HEK293 (cell line): ENCODE data around the gene TRAF5.

Source experiments
- CTCF ChIA-PET: fragments of 350-600 bp; formaldehyde crosslinking; extraction: SDS; loops from one replicate; lab custom pipeline; 2021; ENCODE audit warnings: antibody characterized with exemption; lab: Yijun Ruan, JAX
- POLR2A ChIA-PET: fragments of 300-600 bp; formaldehyde crosslinking; extraction: SDS; loops from one replicate; lab custom pipeline; 2020; ENCODE audit warnings: antibody characterized with exemption, inconsistent platforms; lab: Yijun Ruan, JAX
- H3K27ac ChIP-seq: fragments of 200-500 bp; sonication (Bioruptor generic); 2 replicates; pipeline ENCODE4 v1.5.1; 2014; ENCODE audit warnings: low read depth, low read length, control low read depth, inconsistent platforms; ENCODE audit errors: extremely low read depth
- H3K36me3 ChIP-seq, 2 experiments: fragments of 200-500 bp in 1 of 2; sonication (Bioruptor generic) in 1 of 2; 1 replicate in 1 of 2; 2 replicates in 1 of 2; pipeline ENCODE4 v1.5.1; 2014 to 2017; ENCODE audit warnings: inconsistent platforms in 2 of 2, low read length in 2 of 2; ENCODE audit not compliant: control insufficient read depth in 2 of 2, insufficient read depth in 1 of 2
- H3K4me1 ChIP-seq: fragments of 200-500 bp; sonication (Bioruptor generic); 2 replicates; pipeline ENCODE4 v1.5.1; 2014; ENCODE audit warnings: mild to moderate bottlenecking, low read length, inconsistent platforms; ENCODE audit not compliant: control insufficient read depth, insufficient read depth
- H3K4me3 ChIP-seq: 2 replicates; pipeline ENCODE4 v1.5.1; 2011; ENCODE audit warnings: low read depth, mild to moderate bottlenecking, control low read depth, low read length, moderate library complexity
- H3K9me3 ChIP-seq: fragments of 200-500 bp; sonication (Bioruptor generic); 2 replicates; pipeline ENCODE4 v1.5.1; 2014; ENCODE audit warnings: low read depth, low read length, inconsistent platforms; ENCODE audit not compliant: control insufficient read depth, insufficient read depth
- GLIS1 ChIP-seq: fragments of 450-650 bp; formaldehyde crosslinking; IDR thresholded peaks from 2 replicates; pipeline ENCODE4 v1.5.1; 2016; ENCODE audit warnings: missing biosample characterization, missing genetic modification characterization
- IKZF3 ChIP-seq: fragments of 450-650 bp; IDR thresholded peaks from 2 replicates; pipeline ENCODE4 v1.5.0; 2018; ENCODE audit warnings: missing biosample characterization, mild to moderate bottlenecking, missing genetic modification characterization, moderate library complexity
- KLF17 ChIP-seq: fragments of 450-650 bp; formaldehyde crosslinking; IDR thresholded peaks from 2 replicates; pipeline ENCODE4 v1.5.1; 2016; ENCODE audit warnings: missing biosample characterization, missing genetic modification characterization
- KLF8 ChIP-seq: fragments of 450-650 bp; formaldehyde crosslinking; IDR thresholded peaks from 2 replicates; pipeline ENCODE4 v1.5.1; 2016; ENCODE audit warnings: missing biosample characterization, missing genetic modification characterization
- OSR2 ChIP-seq: fragments of 450-650 bp; formaldehyde crosslinking; IDR thresholded peaks from 2 replicates; pipeline ENCODE4 v1.5.1; 2016; ENCODE audit warnings: missing biosample characterization, missing genetic modification characterization
- ZNF155 ChIP-seq: fragments of 450-650 bp; formaldehyde crosslinking; IDR thresholded peaks from 2 replicates; pipeline ENCODE4 v1.5.1; 2016; ENCODE audit warnings: missing biosample characterization, missing genetic modification characterization
- ZNF16 ChIP-seq: fragments of 450-650 bp; formaldehyde crosslinking; IDR thresholded peaks from 2 replicates; pipeline ENCODE4 v1.5.1; 2016; ENCODE audit warnings: low read depth, missing biosample characterization, missing genetic modification characterization
- ZNF398 ChIP-seq: fragments of 450-650 bp; formaldehyde crosslinking; IDR thresholded peaks from 2 replicates; pipeline ENCODE4 v1.5.1; 2017; ENCODE audit warnings: missing biosample characterization, missing genetic modification characterization
- ZNF404 ChIP-seq: fragments of 450-650 bp; formaldehyde crosslinking; IDR thresholded peaks from 2 replicates; pipeline ENCODE4 v1.5.1; 2017; ENCODE audit warnings: missing biosample characterization, missing genetic modification characterization
- ZNF596 ChIP-seq: fragments of 450-650 bp; IDR thresholded peaks from 2 replicates; pipeline ENCODE4 v1.5.0; 2018; ENCODE audit warnings: missing biosample characterization, mild to moderate bottlenecking, missing genetic modification characterization, moderate library complexity
- ZNF639 ChIP-seq: fragments of 450-650 bp; formaldehyde crosslinking; IDR thresholded peaks from 2 replicates; pipeline ENCODE4 v1.5.1; 2016; ENCODE audit warnings: missing biosample characterization, missing genetic modification characterization
- ZNF704 ChIP-seq: fragments of 450-650 bp; formaldehyde crosslinking; IDR thresholded peaks from 2 replicates; pipeline ENCODE4 v1.5.1; 2016; ENCODE audit warnings: missing biosample characterization, missing genetic modification characterization
- ZSCAN5A ChIP-seq: fragments of 450-650 bp; formaldehyde crosslinking; IDR thresholded peaks from 2 replicates; pipeline ENCODE4 v1.5.1; 2016; ENCODE audit warnings: missing biosample characterization, missing genetic modification characterization
- TF ChIP-seq, protein P1 (sequence below): fragments of 450-650 bp; formaldehyde crosslinking; IDR thresholded peaks from 2 replicates; pipeline ENCODE4; 2016; ENCODE audit warnings: missing biosample characterization, missing genetic modification characterization
- TF ChIP-seq, protein P2 (sequence below): fragments of 450-650 bp; formaldehyde crosslinking; optimal IDR thresholded peaks from 2 replicates; pipeline ENCODE3; 2016; ENCODE audit warnings: missing biosample characterization, mild to moderate bottlenecking, missing genetic modification characterization
- TF ChIP-seq, protein P3 (sequence below): fragments of 450-650 bp; formaldehyde crosslinking; IDR thresholded peaks from 2 replicates; pipeline ENCODE4 v1.5.1; 2017; ENCODE audit warnings: missing biosample characterization, missing genetic modification characterization
- TF ChIP-seq, protein P4 (sequence below): fragments of 450-650 bp; formaldehyde crosslinking; conservative IDR thresholded peaks from 2 replicates; pipeline ENCODE4 v1.5.1; 2016; ENCODE audit warnings: low read depth, missing biosample characterization, missing genetic modification characterization

TRAF5 gene

GRCh38 chr1:211309617-211310016, 17.0 kb upstream of the TRAF5 start (continued):
- TF ChIP-seq ZNF596 (tag by site-specific recombination) (no peak), OSR2 (tag by site-specific recombination) (no peak), ZNF398 (tag by site-specific recombination) (no peak), GLIS1 (no peak), ZNF639 (no peak), IKZF3 (tag by site-specific recombination) (no peak)
- TF ChIP-seq, protein P1, sequence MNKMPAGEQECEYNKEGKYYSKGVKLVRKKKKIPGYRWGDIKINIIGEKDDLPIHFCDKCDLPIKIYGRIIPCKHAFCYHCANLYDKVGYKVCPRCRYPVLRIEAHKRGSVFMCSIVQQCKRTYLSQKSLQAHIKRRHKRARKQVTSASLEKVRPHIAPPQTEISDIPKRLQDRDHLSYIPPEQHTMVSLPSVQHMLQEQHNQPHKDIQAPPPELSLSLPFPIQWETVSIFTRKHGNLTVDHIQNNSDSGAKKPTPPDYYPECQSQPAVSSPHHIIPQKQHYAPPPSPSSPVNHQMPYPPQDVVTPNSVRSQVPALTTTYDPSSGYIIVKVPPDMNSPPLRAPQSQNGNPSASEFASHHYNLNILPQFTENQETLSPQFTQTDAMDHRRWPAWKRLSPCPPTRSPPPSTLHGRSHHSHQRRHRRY: no peak

DNA sequence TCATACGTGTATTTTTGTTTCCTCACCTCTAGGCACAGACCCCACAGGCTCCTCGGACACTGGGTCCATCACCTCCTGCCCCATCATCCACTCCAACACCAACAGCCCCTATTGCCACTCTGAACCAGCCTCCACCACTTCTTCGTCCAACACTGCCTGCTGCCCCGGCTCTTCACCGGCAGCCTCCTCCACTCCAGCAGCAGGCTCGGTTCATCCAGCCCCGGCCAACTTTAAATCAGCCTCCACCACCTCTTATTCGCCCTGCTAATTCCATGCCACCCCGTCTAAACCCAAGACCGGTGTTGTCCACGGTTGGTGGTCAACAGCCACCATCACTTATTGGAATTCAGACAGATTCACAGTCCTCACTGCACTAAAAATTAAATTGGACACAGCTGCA, 13.2 kb upstream of the TRAF5 start:
- H3K36me3 ChIP-seq: peaks cover 20 to 34% of the 10 kb centered on the region in 2 experiments; a peak in 2 of 3 replicates
- ChIA-PET CTCF (interaction anchor here (2.5 kb wide), 1 partner anchor 10 kb away, joined by 11 read pairs; no protein-coding TSS in a partner anchor), POLR2A (no interaction called here)
- H3K27ac ChIP-seq: no peak overlapping the region
- H3K4me3 ChIP-seq: no peak overlapping the region
- no peaks in the 10 kb centered on the region for H3K9me3 ChIP-seq
- H3K4me1 ChIP-seq: no peaks in the 10 kb centered on the region
- TF ChIP-seq ZNF16: no peak
- TF ChIP-seq, protein P2, sequence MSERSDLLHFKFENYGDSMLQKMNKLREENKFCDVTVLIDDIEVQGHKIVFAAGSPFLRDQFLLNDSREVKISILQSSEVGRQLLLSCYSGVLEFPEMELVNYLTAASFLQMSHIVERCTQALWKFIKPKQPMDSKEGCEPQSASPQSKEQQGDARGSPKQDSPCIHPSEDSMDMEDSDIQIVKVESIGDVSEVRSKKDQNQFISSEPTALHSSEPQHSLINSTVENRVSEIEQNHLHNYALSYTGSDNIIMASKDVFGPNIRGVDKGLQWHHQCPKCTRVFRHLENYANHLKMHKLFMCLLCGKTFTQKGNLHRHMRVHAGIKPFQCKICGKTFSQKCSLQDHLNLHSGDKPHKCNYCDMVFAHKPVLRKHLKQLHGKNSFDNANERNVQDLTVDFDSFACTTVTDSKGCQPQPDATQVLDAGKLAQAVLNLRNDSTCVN: no peak
- TF ChIP-seq, protein P3, sequence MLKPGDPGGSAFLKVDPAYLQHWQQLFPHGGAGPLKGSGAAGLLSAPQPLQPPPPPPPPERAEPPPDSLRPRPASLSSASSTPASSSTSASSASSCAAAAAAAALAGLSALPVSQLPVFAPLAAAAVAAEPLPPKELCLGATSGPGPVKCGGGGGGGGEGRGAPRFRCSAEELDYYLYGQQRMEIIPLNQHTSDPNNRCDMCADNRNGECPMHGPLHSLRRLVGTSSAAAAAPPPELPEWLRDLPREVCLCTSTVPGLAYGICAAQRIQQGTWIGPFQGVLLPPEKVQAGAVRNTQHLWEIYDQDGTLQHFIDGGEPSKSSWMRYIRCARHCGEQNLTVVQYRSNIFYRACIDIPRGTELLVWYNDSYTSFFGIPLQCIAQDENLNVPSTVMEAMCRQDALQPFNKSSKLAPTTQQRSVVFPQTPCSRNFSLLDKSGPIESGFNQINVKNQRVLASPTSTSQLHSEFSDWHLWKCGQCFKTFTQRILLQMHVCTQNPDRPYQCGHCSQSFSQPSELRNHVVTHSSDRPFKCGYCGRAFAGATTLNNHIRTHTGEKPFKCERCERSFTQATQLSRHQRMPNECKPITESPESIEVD (tag by site-specific recombination): no peak
- no peak for TF ChIP-seq ZNF704 (tag by site-specific recombination)
- no peak for TF ChIP-seq ZNF155 (tag by site-specific recombination)
- no peak for TF ChIP-seq KLF8 (tag by site-specific recombination)
- no peak for TF ChIP-seq ZSCAN5A (tag by site-specific recombination)
- no peak for TF ChIP-seq ZNF404 (tag by site-specific recombination)
- TF ChIP-seq, protein P4, sequence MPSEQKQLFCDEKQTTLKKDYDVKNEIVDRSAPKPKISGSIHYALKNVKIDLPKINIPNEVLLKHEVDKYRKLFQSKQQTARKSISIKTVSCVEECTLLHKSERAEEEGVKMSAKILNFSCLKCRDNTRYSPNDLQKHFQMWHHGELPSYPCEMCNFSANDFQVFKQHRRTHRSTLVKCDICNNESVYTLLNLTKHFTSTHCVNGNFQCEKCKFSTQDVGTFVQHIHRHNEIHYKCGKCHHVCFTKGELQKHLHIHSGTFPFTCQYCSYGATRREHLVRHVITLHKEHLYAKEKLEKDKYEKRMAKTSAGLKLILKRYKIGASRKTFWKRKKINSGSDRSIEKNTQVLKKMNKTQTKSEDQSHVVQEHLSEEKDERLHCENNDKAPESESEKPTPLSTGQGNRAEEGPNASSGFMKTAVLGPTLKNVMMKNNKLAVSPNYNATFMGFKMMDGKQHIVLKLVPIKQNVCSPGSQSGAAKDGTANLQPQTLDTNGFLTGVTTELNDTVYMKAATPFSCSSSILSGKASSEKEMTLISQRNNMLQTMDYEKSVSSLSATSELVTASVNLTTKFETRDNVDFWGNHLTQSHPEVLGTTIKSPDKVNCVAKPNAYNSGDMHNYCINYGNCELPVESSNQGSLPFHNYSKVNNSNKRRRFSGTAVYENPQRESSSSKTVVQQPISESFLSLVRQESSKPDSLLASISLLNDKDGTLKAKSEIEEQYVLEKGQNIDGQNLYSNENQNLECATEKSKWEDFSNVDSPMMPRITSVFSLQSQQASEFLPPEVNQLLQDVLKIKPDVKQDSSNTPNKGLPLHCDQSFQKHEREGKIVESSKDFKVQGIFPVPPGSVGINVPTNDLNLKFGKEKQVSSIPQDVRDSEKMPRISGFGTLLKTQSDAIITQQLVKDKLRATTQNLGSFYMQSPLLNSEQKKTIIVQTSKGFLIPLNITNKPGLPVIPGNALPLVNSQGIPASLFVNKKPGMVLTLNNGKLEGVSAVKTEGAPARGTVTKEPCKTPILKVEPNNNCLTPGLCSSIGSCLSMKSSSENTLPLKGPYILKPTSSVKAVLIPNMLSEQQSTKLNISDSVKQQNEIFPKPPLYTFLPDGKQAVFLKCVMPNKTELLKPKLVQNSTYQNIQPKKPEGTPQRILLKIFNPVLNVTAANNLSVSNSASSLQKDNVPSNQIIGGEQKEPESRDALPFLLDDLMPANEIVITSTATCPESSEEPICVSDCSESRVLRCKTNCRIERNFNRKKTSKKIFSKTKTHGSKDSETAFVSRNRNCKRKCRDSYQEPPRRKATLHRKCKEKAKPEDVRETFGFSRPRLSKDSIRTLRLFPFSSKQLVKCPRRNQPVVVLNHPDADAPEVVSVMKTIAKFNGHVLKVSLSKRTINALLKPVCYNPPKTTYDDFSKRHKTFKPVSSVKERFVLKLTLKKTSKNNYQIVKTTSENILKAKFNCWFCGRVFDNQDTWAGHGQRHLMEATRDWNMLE (tag by site-specific recombination): no peak
- TF ChIP-seq KLF17 (tag by site-specific recombination): no peak
